ENCODE results near the gene IL17D.

GRCh38 chr13:20701461-20701860 is 2.0 kb upstream of the IL17D start:
- no peak for TF ChIP-seq POLR2AphosphoS5 (IDR thresholded peaks at IDR 0.05)
- TF ChIP-seq CTCF (IDR thresholded peaks at IDR 0.05): no peak
- no peak for TF ChIP-seq EP300 (IDR thresholded peaks at IDR 0.05)
- no peak for TF ChIP-seq POLR2A (IDR thresholded peaks at IDR 0.05)
